ENCODE measurements around the gene PLCXD1.

Gene PLCXD1

DNA sequence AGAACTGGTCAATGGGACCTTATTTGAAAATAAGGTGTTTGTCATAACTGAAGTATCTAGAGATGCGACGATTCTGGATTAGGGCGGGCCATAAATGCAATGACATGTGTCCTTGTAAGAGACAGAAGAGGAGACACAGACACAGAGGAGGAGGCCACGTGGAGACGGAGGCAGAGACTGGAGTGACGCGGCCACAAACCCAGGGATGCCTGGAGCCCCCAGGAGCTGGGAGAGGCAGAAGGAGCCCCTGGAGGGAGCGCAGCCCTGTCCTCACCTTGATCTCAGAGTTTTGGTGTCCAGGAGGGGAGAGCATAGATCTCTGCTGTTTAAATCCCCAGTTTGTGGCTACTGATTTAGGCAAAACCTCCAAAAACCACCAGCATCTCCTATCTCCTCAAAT is 32.4 kb downstream of the PLCXD1 start:
- Histone ChIP-seq H3K4me1 (ENCODE audit: control insufficient read depth, insufficient read depth, low read length) (no peaks in the 10 kb centered on the region), H3K27ac (ENCODE audit: low read depth, low read length) (no peak overlapping the region), H3K9ac (ENCODE audit: low read depth, low read length) (no peak overlapping the region), H3K9me3 (ENCODE audit: control insufficient read depth, insufficient read depth, low read length) (no peaks in the 10 kb centered on the region), H3K4me3 (ENCODE audit: low read depth, low read length) (no peak overlapping the region), H3K27me3 (ENCODE audit: control insufficient read depth, insufficient read depth, low read length) (no peaks in the 10 kb centered on the region), H3K36me3 (ENCODE audit: control insufficient read depth, insufficient read depth, low read length) (peaks cover 70% of the 10 kb centered on the region)

GRCh38 chrX:314049-314448 is 32.9 kb downstream of the PLCXD1 start:
- no peaks in the 10 kb centered on the region for H3K4me1 ChIP-seq (ENCODE audit: control insufficient read depth, insufficient read depth, low read length)
- H3K9me3 ChIP-seq (ENCODE audit: control insufficient read depth, insufficient read depth, low read length): no peaks in the 10 kb centered on the region
- no peaks in the 10 kb centered on the region for H3K27me3 ChIP-seq (ENCODE audit: control insufficient read depth, insufficient read depth, low read length)
- peaks cover 65% of the 10 kb centered on the region for H3K36me3 ChIP-seq (ENCODE audit: control insufficient read depth, insufficient read depth, low read length)
- H3K4me3 ChIP-seq (ENCODE audit: low read depth, low read length): no peak overlapping the region
- H3K27ac ChIP-seq (ENCODE audit: low read depth, low read length): no peak overlapping the region
- no peak overlapping the region for H3K9ac ChIP-seq (ENCODE audit: low read depth, low read length)

- Histone ChIP-seq H3K9me3 (ENCODE audit: control insufficient read depth, insufficient read depth, low read length) (no peaks in the 10 kb centered on the region), H3K27ac (ENCODE audit: low read depth, low read length) (no peak overlapping the region), H3K27me3 (ENCODE audit: control insufficient read depth, insufficient read depth, low read length) (no peaks in the 10 kb centered on the region), H3K36me3 (ENCODE audit: control insufficient read depth, insufficient read depth, low read length) (peaks cover 60% of the 10 kb centered on the region), H3K4me1 (ENCODE audit: control insufficient read depth, insufficient read depth, low read length) (no peaks in the 10 kb centered on the region), H3K4me3 (ENCODE audit: low read depth, low read length) (no peak overlapping the region), H3K9ac (ENCODE audit: low read depth, low read length) (no peak overlapping the region)
Observed at GRCh38 chrX:314781-315595, 33.8 kb downstream of the PLCXD1 start.

GRCh38 chrX:316351-317325 is 35.5 kb downstream of the PLCXD1 start:
- Histone ChIP-seq H3K36me3 (ENCODE audit: control insufficient read depth, insufficient read depth, low read length) (peaks cover 47% of the 10 kb centered on the region), H3K9ac (ENCODE audit: low read depth, low read length) (no peak overlapping the region)

DNA sequence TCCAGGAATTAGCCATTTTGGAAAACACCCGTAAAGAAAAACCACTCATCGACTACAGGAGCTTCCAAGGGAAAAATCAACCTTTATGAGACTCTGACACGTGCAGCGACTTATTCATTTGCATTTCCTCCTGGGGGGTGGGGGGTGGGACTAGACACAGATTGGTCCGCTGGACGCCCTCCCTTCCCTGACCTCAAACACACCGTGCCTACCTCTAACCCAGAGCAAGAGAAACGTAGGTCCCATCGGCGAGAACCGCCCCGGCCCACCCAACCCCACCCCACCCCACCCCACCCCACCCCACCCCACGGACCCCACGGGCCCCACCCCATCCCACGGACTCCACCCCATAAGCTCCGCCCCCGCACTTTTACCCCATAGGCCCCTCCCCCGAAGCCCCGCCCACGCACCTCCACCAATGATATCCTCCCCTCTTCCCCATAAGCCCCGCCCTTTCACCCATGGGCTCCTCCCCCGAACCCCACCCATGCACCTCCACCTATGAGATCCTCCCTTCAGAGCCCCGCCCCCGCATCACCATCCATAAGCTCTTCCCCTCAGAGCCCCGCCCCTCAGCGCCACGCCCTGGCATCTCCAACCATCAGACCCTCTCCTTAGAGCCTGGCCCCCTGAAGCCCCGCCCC is 36.4 kb downstream of the PLCXD1 start:
- H3K27ac ChIP-seq (ENCODE audit: low read depth, low read length): no peak overlapping the region
- peaks cover 38% of the 10 kb centered on the region for H3K36me3 ChIP-seq (ENCODE audit: control insufficient read depth, insufficient read depth, low read length)
- H3K27me3 ChIP-seq (ENCODE audit: control insufficient read depth, insufficient read depth, low read length): no peaks in the 10 kb centered on the region
- no peaks in the 10 kb centered on the region for H3K9me3 ChIP-seq (ENCODE audit: control insufficient read depth, insufficient read depth, low read length)
- H3K4me1 ChIP-seq (ENCODE audit: control insufficient read depth, insufficient read depth, low read length): no peaks in the 10 kb centered on the region
- no peak overlapping the region for H3K9ac ChIP-seq (ENCODE audit: low read depth, low read length)
- no peak overlapping the region; the same call in 1 of the 2 replicates for H3K4me3 ChIP-seq (ENCODE audit: low read depth, low read length)

More at GRCh38 chrX:316351-317325, 35.5 kb downstream of the PLCXD1 start:
- Histone ChIP-seq H3K4me3 (ENCODE audit: low read depth, low read length) (no peak overlapping the region; the same call in 1 of the 2 replicates), H3K9me3 (ENCODE audit: control insufficient read depth, insufficient read depth, low read length) (no peaks in the 10 kb centered on the region), H3K4me1 (ENCODE audit: control insufficient read depth, insufficient read depth, low read length) (no peaks in the 10 kb centered on the region), H3K27me3 (ENCODE audit: control insufficient read depth, insufficient read depth, low read length) (no peaks in the 10 kb centered on the region), H3K27ac (ENCODE audit: low read depth, low read length) (no peak overlapping the region)

GRCh38 chrX:318068-318738 is 37.0 kb downstream of the PLCXD1 start:
- peak overlapping the region; percentile 94 for H3K27ac ChIP-seq (ENCODE audit: low read depth, low read length)
- H3K4me3 ChIP-seq (ENCODE audit: low read depth, low read length): peak overlapping the region; percentile 91
- peak overlapping the region; percentile 87 for H3K9ac ChIP-seq (ENCODE audit: low read depth, low read length)
- no peaks in the 10 kb centered on the region for H3K9me3 ChIP-seq (ENCODE audit: control insufficient read depth, insufficient read depth, low read length)
- peaks cover 31% of the 10 kb centered on the region for H3K36me3 ChIP-seq (ENCODE audit: control insufficient read depth, insufficient read depth, low read length)
- H3K27me3 ChIP-seq (ENCODE audit: control insufficient read depth, insufficient read depth, low read length): no peaks in the 10 kb centered on the region
- H3K4me1 ChIP-seq (ENCODE audit: control insufficient read depth, insufficient read depth, low read length): no peaks in the 10 kb centered on the region

DNA sequence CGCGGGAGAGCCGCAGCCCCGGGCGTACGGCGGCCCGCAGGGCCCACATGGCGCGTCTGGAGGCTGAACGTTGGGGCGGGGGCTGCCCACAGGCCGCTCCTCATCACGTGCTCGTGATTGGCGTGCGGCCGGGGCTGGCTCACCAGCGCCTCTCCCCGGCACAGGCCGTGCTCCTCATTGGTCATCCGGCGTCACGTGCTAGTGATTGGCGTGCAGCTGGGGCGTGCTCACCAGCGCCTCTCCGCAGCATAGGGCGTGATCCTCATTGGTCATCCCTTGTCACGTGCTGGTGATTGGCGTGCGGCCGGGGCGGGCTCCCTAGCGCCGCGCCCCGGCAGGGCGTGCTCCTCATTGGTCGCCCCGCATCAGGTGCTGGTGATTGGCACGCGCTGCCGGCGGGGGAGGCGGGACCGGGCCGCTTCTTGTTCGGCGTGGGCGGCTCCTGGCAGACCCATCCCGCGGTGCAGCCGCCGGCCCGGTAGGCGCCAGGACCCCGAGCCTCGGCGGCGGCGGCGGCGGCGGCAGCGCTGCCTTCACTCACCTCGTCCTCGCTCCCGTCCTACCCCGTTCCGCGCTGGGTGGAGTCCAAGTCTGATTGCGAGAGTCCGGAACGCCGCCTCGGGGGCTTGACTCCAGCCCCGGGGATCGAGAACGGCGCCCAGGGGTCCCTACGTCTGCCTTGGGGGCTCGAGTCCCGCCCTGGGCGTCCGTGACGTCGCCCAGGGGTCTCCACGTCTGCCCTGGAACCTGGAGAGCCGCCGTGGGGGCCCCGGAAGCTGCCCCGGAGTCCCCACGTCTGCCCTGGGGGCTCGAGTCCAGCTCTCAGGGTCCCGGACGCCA is 37.8 kb downstream of the PLCXD1 start, which contains the start of gene GTPBP6:
GTPBP6 (minus strand) TSS at position 58 of the 840 bp plus-strand sequence; CDS start at position 49, 9 bp downstream.
- Histone ChIP-seq H3K4me3 (ENCODE audit: low read depth, low read length) (peak within 1 kb of the TSS; percentile 91), H3K27ac (ENCODE audit: low read depth, low read length) (peak within 1 kb of the TSS; percentile 94), H3K27me3 (ENCODE audit: control insufficient read depth, insufficient read depth, low read length) (no peaks in the 10 kb centered on the region), H3K9me3 (ENCODE audit: control insufficient read depth, insufficient read depth, low read length) (no peaks in the 10 kb centered on the region), H3K4me1 (ENCODE audit: control insufficient read depth, insufficient read depth, low read length) (no peaks in the 10 kb centered on the region), H3K9ac (ENCODE audit: low read depth, low read length) (peak within 1 kb of the TSS; percentile 87), H3K36me3 (ENCODE audit: control insufficient read depth, insufficient read depth, low read length) (peaks cover 24% of the 10 kb centered on the region)

GRCh38 chrX:319579-320125 is 38.5 kb downstream of the PLCXD1 start:
- H3K36me3 ChIP-seq (ENCODE audit: control insufficient read depth, insufficient read depth, low read length): peaks cover 20% of the 10 kb centered on the region
- H3K27ac ChIP-seq (ENCODE audit: low read depth, low read length): peak overlapping the region; percentile 75
- H3K9ac ChIP-seq (ENCODE audit: low read depth, low read length): peak overlapping the region; percentile 78
- peak overlapping the region; percentile 90 for H3K4me3 ChIP-seq (ENCODE audit: low read depth, low read length)
- H3K27me3 ChIP-seq (ENCODE audit: control insufficient read depth, insufficient read depth, low read length): no peaks in the 10 kb centered on the region
- H3K4me1 ChIP-seq (ENCODE audit: control insufficient read depth, insufficient read depth, low read length): no peaks in the 10 kb centered on the region
- H3K9me3 ChIP-seq (ENCODE audit: control insufficient read depth, insufficient read depth, low read length): no peaks in the 10 kb centered on the region

GRCh38 chrX:320126-320783 is 39.1 kb downstream of the PLCXD1 start:
- H3K9me3 ChIP-seq (ENCODE audit: control insufficient read depth, insufficient read depth, low read length): no peaks in the 10 kb centered on the region
- H3K9ac ChIP-seq (ENCODE audit: low read depth, low read length): peak overlapping the region; percentile 78; the same call in 1 of the 2 replicates
- H3K27ac ChIP-seq (ENCODE audit: low read depth, low read length): no peak overlapping the region
- H3K4me3 ChIP-seq (ENCODE audit: low read depth, low read length): peak overlapping the region; percentile 90
- no peaks in the 10 kb centered on the region for H3K27me3 ChIP-seq (ENCODE audit: control insufficient read depth, insufficient read depth, low read length)
- H3K36me3 ChIP-seq (ENCODE audit: control insufficient read depth, insufficient read depth, low read length): peaks cover 14% of the 10 kb centered on the region
- no peaks in the 10 kb centered on the region for H3K4me1 ChIP-seq (ENCODE audit: control insufficient read depth, insufficient read depth, low read length)

Data from HUES48 (cell line).